B cell (primary cell): ENCODE data around the gene S100A16. TPM values are rescaled to one million over a fixed set of nuclear protein-coding genes. Genes with fewer than 3 reads are reported as not detected.

Experiments
- ATAC-seq: fragments of 200-7000 bp; cut with Tn5 transposase; one replicate; pipeline ENCODE4 v1.10.0; 2021; ENCODE audit warnings: low read depth, mild to moderate bottlenecking, moderate number of reproducible peaks, moderate library complexity
- CTCF ChIA-PET: fragments of 350-600 bp; sonication (Branson Sonifier 250); formaldehyde crosslinking; loops from one replicate; lab custom pipeline; 2021; ENCODE audit warnings: antibody characterized with exemption, inconsistent platforms; lab: Charles Lee
- POLR2A ChIA-PET: fragments of 350-600 bp; sonication (Branson Sonifier 250); formaldehyde crosslinking; loops from one replicate; lab custom pipeline; 2021; ENCODE audit warnings: antibody characterized with exemption; lab: Charles Lee
- DNase-seq: peaks from one replicate; pipeline ENCODE4 v3.0.0; 2013
- H2AFZ ChIP-seq: 2 replicates; pipeline ENCODE4 v1.6.1; 2012; ENCODE audit warnings: mild to moderate bottlenecking, low read depth, low read length; ENCODE audit not compliant: insufficient read depth, poor library complexity, severe bottlenecking
- H3K27ac ChIP-seq, 2 donors: 1 replicate in 1 of 2; 2 replicates in 1 of 2; pipeline ENCODE4 v1.5.1; 2012 to 2013; ENCODE audit warnings: low read length in 2 of 2, mild to moderate bottlenecking in 2 of 2, moderate library complexity in 1 of 2
- H3K27me3 ChIP-seq, 4 experiments: fragments of 200-600 bp in 1 of 4; sonication (generic) in 1 of 4; replicated peaks in 1 of 4; 1 replicate in 2 of 4; 2 replicates in 2 of 4; pipeline versions ENCODE4 v1.6.1 to v1.7.0; 2013 to 2016; ENCODE audit warnings: low read length in 3 of 4, mild to moderate bottlenecking in 2 of 4, mixed read lengths in 1 of 4, moderate library complexity in 1 of 4; ENCODE audit not compliant: insufficient read depth in 4 of 4, control insufficient read depth in 3 of 4; ENCODE audit errors: control extremely low read depth in 1 of 4
- H3K36me3 ChIP-seq, 2 experiments: replicated peaks in 1 of 2; 1 replicate in 1 of 2; 2 replicates in 1 of 2; pipeline versions ENCODE4 v1.6.1 to v1.7.1; 2013; ENCODE audit warnings: low read length in 1 of 2; ENCODE audit not compliant: insufficient read depth in 2 of 2, control insufficient read depth in 1 of 2; ENCODE audit errors: control extremely low read depth in 1 of 2, extremely low read depth in 1 of 2
- H3K4me1 ChIP-seq, 2 donors: fragments of 200-600 bp in 1 of 2; sonication (generic) in 1 of 2; 1 replicate in 1 of 2; 2 replicates in 1 of 2; pipeline versions ENCODE4 v1.5.1 to v1.6.1; 2013 to 2017; ENCODE audit warnings: low read length in 2 of 2; ENCODE audit not compliant: control insufficient read depth in 2 of 2, insufficient read depth in 2 of 2
- H3K4me2 ChIP-seq: replicated peaks from 2 replicates; pipeline ENCODE3; 2012; ENCODE audit warnings: mild to moderate bottlenecking, low read depth, low read length; ENCODE audit not compliant: poor library complexity, severe bottlenecking
- H3K4me3 ChIP-seq, 5 experiments: fragments of 200-600 bp in 1 of 5; sonication (generic) in 1 of 5; 1 replicate in 3 of 5; 2 replicates in 2 of 5; pipeline versions ENCODE4 v1.5.1 to v1.7.0; 2011 to 2016; ENCODE audit warnings: low read length in 4 of 5, mild to moderate bottlenecking in 4 of 5, low read depth in 2 of 5, control low read depth in 1 of 5, moderate library complexity in 1 of 5; ENCODE audit not compliant: insufficient read depth in 1 of 5; ENCODE audit errors: control extremely low read depth in 1 of 5, extremely low read depth in 1 of 5
- H3K79me2 ChIP-seq: fragments of 200-600 bp; sonication (generic); one replicate; pipeline ENCODE4 v1.6.0; 2016; ENCODE audit warnings: low read length; ENCODE audit not compliant: control insufficient read depth, insufficient read depth
- H3K9ac ChIP-seq: fragments of 200-600 bp; sonication (generic); 2 replicates; pipeline ENCODE4 v1.6.1; 2017; ENCODE audit warnings: mild to moderate bottlenecking, low read length, moderate library complexity
- H3K9me3 ChIP-seq, 3 donors: one replicate each; pipeline versions ENCODE4 v1.6.1 to v1.7.1; 2013; ENCODE audit warnings: low read length in 2 of 3; ENCODE audit not compliant: control insufficient read depth in 2 of 3, insufficient read depth in 1 of 3; ENCODE audit errors: control extremely low read depth in 1 of 3
- H4K20me1 ChIP-seq: 2 replicates; pipeline ENCODE4 v1.6.0; 2012; ENCODE audit warnings: mild to moderate bottlenecking, low read length; ENCODE audit not compliant: insufficient read depth, control insufficient read depth, poor library complexity, severe bottlenecking
- H3K27ac Mint-ChIP-seq: one replicate; pipeline ENCODE4 v1.8.0; 2021; ENCODE audit warnings: mixed read lengths
- H3K27me3 Mint-ChIP-seq: one replicate; pipeline ENCODE4 v1.8.0; 2021; ENCODE audit warnings: mixed read lengths
- H3K4me1 Mint-ChIP-seq: one replicate; pipeline ENCODE4 v1.8.0; 2021; ENCODE audit warnings: mixed read lengths
- H3K4me3 Mint-ChIP-seq: one replicate; pipeline ENCODE4 v1.8.0; 2021; ENCODE audit warnings: mixed read lengths
- H3K9me3 Mint-ChIP-seq: one replicate; pipeline ENCODE4 v1.8.0; 2022; ENCODE audit warnings: mixed read lengths; ENCODE audit not compliant: insufficient read depth
- CTCF ChIP-seq: fragments of 200-600 bp; IDR thresholded peaks from one replicate; pipeline ENCODE4 v1.8.0; 2022; ENCODE audit warnings: antibody characterized with exemption, mild to moderate bottlenecking
- EZH2 ChIP-seq: IDR thresholded peaks from 2 replicates; pipeline ENCODE4 v1.6.1; 2012; ENCODE audit warnings: borderline replicate concordance, low read depth, mild to moderate bottlenecking, moderate library complexity, low read length; ENCODE audit not compliant: insufficient read depth, poor library complexity, severe bottlenecking
- WGBS: methylation state at CpG from one replicate; pipeline ENCODE4 v1.1.5; 2013; ENCODE audit warnings: missing lambda C conversion rate; ENCODE audit not compliant: insufficient coverage; 5-methylcytosine and 5-hydroxymethylcytosine counted together
- intact Hi-C: fragments of 100-400 bp; cut with micrococcal nuclease; formaldehyde crosslinking; loops from one replicate; pipeline ENCODE4 v1.10.0; 2022
- polyA plus RNA-seq: library from polyadenylated mRNA; depleted of rRNA; stranded (reverse); fragments of >200 nt; gene quantifications from 2 replicates; pipeline ENCODE4 v1.2.3, GENCODE V29; 2012
- total RNA-seq, 2 donors: library from RNA; stranded (reverse); fragments of 120-200 nt in 1 of 2; gene quantifications; 1 replicate in 1 of 2; 2 replicates in 1 of 2; pipeline versions ENCODE4 v1.2.3 to v1.2.4, GENCODE V29; 2013 to 2022

S100A16 gene
- total and polyA plus RNA-seq, 2 donors (not counting 1 experiment from before 2014, with no cell fraction given), result not detected

GRCh38 chr1:153658400-153659174 is 45.6 kb upstream of the S100A16 start, which contains the start of gene SNAPIN:
Gene SNAPIN, plus strand, starts transcription at chr1:153658703. Its CDS starts 41 bp downstream, at chr1:153658744.
- H3K79me2 ChIP-seq, result peaks cover 20% of the 10 kb centered on the region
- 3% methylated on average over 51 of the region's 53 CpGs for WGBS

More at GRCh38 chr1:153658400-153659174, 45.6 kb upstream of the S100A16 start, which contains the start of gene SNAPIN:
- TF ChIP-seq EZH2, result no peak
- no peak for TF ChIP-seq CTCF
- Mint-ChIP-seq H3K27me3 (no peaks in the 10 kb centered on the region), H3K4me1 (peaks cover 12% of the 10 kb centered on the region), H3K27ac (peak within 1 kb of the TSS; percentile 91), H3K4me3 (peak within 1 kb of the TSS; percentile 96), H3K9me3 (no peaks in the 10 kb centered on the region)
- ChIA-PET POLR2A (interaction anchor here (0.6 to 2.1 kb wide), 9 partner anchors 10 to 330 kb away, joined by 3 to 8 read pairs (median 5); partner anchors contain the start of genes CHTOP, ILF2, INTS3 and RAB13), CTCF (interaction anchor here (0.7 to 1.8 kb wide), 4 partner anchors 13 to 666 kb away, joined by 3 to 9 read pairs (median 4); partner anchors contain the start of gene ATP8B2)
- peaks cover 5 to 15% of the 10 kb centered on the region in 2 donors for H3K4me1 ChIP-seq
- ATAC-seq (peak; percentile 99), DNase-seq (peak; percentile 93)
- intact Hi-C loops, result loop anchor here (1.0 to 5.0 kb wide), 7 partner anchors 13 to 334 kb away; partner anchors contain the start of genes CHTOP, CRTC2 and RPS27
- H4K20me1 ChIP-seq, result no peaks in the 10 kb centered on the region
- peaks cover 7 to 31% of the 10 kb centered on the region in 2 experiments for H3K36me3 ChIP-seq
- H3K27me3 ChIP-seq, result no peaks in the 10 kb centered on the region
- peak within 1 kb of the TSS; percentile 85 for H3K4me2 ChIP-seq
- peak within 1 kb of the TSS; percentile 77 to 87 (median 82) for H3K4me3 ChIP-seq
- no peaks in the 10 kb centered on the region for H3K9me3 ChIP-seq
- H3K27ac ChIP-seq, result peak within 1 kb of the TSS; percentile 68 to 83
- peak within 1 kb of the TSS; percentile 91 for H3K9ac ChIP-seq
- H2AFZ ChIP-seq, result peak within 1 kb of the TSS; percentile 96
